Hepatocyte (in vitro differentiated cells): ENCODE data around the gene PLEKHA6.

Experiments
- CTCF ChIP-seq: fragments of 200-600 bp; sonication (generic); IDR thresholded peaks from 2 replicates; pipeline ENCODE4 v1.5.1; 2016; ENCODE audit warnings: antibody characterized with exemption, mild to moderate bottlenecking; ENCODE audit not compliant: poor library complexity
- EZH2 ChIP-seq: fragments of 200-600 bp; sonication (generic); IDR thresholded peaks from 2 replicates; pipeline ENCODE4 v1.6.1; 2016; ENCODE audit warnings: antibody characterized with exemption, mild to moderate bottlenecking, borderline replicate concordance
- EZH2phosphoT487 ChIP-seq: fragments of 200-600 bp; sonication (generic); IDR thresholded peaks from one replicate; pipeline ENCODE4 v1.6.1; 2018; ENCODE audit warnings: antibody characterized with exemption, mild to moderate bottlenecking, low read depth, moderate library complexity; ENCODE audit not compliant: unreplicated experiment, severe bottlenecking

- TF ChIP-seq CTCF, result no peak
- TF ChIP-seq EZH2, result no peak
- no peak for TF ChIP-seq EZH2phosphoT487
Observed at GRCh38 chr1:204277563-204278219, 82.0 kb downstream of the PLEKHA6 start.
